ENCODE results near the gene SHE.

- TF ChIP-seq CTCF (IDR thresholded peaks at IDR 0.05) (no peak), POLR2A (IDR thresholded peaks at IDR 0.05) (no peak)
These were observed 65.8 kb downstream of the SHE start for GRCh38 chr1:154436433-154436832.
